Activated CD4-positive, alpha-beta T cell treated with anti-CD3 and anti-CD28 coated beads for 1 hour (primary cell): ENCODE measurements around the gene NFKBIE.
"Not testable (repeated sequence)": the region's sequence is repeated elsewhere in the genome, so short reads cannot be mapped to it uniquely, and the experiment has no call there.

Experiments used
- DNase-seq: peaks from one replicate; pipeline ENCODE4 v3.0.0-alpha.2; 2020

The NFKBIE gene, protein sequence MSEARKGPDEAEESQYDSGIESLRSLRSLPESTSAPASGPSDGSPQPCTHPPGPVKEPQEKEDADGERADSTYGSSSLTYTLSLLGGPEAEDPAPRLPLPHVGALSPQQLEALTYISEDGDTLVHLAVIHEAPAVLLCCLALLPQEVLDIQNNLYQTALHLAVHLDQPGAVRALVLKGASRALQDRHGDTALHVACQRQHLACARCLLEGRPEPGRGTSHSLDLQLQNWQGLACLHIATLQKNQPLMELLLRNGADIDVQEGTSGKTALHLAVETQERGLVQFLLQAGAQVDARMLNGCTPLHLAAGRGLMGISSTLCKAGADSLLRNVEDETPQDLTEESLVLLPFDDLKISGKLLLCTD

DNA sequence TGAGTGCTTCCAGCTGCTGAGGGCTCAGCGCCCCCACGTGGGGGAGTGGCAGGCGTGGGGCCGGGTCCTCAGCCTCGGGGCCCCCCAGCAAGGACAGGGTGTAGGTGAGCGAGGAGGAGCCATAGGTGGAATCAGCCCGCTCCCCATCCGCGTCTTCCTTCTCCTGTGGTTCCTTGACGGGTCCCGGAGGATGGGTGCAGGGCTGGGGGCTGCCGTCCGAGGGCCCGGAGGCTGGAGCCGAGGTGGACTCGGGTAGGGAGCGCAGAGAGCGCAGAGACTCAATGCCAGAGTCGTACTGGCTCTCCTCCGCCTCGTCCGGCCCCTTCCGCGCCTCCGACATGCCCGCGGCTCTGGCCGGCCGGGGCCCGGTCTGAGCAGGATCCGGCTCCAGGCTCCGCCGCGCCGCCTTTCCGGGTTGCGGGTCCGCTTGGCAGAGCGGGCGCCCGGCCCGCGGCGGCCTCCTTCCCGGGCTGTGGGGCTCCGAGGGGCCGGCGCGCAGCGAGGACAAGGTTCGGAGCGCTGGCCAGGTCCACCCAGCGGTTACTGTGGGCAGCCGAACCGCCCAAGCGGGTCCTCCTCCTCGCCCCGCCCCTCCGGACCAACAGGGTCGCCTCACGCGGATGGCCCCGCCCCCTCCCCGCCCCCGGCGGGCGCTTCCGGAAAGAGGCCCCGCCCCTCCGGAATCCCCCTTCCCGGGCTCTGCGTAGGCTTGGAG, at the start of gene NFKBIE:
Gene NFKBIE (minus strand): TSS at position 545 of the 715 bp plus-strand sequence. CDS start 205 bp downstream, at position 340.
- peak; percentile 93 for DNase-seq

DNA sequence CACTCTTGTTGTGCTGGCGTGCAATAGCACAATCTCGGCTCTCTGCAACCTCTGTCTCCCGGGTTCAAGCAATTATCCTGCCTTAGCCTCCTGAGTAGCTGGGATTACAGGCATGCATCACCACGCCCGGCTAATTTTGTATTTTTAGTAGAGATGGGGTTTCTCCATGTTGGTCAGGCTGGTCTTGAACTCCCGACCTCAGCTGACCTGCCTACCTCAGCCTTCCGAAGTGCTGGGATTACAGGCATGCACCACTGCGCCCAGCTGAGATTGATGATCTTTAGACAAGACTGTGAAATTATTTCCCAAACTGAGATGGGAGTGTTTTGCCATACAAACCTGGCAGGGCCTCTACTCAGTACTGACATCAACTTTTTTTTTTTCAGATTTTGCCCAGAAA, 49.3 kb upstream of the NFKBIE start:
- not testable (repeated sequence) for DNase-seq

DNA sequence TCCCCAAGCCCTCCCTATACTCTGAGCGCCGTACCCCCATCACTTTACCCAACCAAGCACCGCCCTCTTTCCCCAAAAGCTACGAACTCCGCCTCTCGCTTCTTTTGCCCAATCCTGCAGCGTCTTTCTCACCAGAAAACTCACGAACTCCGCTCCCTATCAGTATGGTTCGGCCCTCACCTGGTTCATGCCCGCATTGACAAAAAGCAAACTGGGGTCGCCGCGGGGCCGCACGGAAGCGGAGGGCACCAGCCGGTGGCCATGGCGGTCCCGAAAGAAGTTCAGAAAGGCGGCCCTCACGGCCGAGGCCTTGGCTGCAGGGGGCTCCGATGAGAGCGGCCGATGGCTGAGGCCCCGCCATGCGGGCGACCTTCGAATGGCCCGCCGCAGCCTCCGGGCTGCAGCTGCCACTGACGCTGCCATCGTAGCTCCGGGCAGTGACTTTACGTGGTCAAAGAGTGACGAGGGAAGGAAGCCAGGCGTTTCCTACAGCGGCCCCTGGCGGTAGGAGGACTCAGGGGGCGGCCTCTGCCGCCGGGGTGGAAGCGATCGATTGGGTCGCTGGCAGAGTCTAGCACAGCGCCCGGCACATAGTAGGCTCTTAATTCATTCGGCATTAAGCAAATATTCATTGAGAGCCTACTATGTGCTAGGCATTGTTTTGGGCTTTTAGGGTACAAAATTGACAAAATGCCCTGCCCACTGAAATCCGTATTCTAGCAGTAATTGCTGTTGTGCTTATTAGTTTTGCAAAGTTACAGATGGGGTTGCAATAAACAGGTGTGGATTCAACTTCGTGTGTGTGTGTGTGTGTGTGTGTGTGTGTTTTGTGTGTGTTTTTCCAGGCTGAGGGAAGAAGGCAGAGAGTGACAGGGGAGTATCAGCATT, 47.8 kb upstream of the NFKBIE start, which contains the start of gene AARS2:
Gene AARS2 (minus strand): TSS at position 447 of the 888 bp plus-strand sequence. CDS start 24 bp downstream, at position 423.
- DNase-seq = peak; percentile 86

DNA sequence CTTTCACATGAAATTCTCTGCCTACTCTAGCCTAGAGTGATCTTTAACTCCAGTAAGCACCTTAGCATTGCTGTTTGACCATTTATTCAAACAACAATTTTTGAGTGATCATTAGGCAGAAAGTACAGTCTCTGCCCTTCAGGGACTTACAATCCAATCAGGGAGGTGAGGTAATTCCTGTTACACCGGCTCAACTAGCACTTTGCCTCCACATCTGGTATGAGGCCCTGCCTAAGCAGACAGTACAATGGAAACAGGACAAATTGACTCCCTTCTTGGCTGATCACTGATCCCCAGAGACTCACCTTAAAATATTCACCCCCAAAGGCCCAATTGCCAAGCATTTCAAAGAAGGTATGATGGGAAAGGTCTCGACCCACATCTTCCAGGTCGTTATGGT, 46.4 kb upstream of the NFKBIE start:
- no peak for DNase-seq

DNA sequence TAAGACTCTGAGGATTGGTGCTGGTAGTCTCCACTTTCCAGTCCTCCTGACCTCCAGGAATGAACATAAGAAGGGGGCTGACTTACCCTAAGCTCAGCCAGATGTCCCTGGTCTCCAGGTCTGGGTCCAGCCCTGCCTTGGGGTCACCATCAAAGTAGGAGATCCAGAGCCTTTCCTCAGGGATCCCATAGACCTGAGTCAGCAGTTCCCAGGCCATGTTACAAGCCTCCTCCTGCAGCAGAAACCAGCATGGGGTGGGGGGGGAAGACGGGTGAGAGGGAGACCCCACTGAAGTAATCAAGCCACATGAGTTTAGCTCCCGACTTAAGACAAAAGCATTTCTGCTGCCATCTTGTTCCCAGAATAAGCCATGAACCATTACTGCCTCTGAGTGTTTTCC, 46.0 kb upstream of the NFKBIE start:
- DNase-seq = no peak

DNA sequence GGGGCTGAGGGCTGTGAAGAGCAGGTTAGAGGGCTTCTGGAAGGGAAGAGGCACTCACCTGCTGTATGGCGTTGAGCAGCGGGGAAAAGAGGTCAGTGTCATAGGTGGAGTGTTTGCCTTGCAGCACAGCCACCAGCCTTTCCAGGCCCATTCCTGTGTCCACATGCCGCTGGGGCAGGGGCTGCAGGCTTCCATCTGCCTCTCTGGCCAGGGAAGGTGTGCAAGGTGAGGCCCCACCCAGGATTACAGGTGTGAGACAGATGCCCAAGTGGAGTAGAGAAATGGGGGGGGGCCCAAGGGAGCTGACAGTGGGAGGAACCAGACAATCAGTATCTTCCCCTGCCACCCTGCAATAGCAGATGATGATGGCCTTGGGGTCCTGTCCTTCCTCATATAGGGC, 44.9 kb upstream of the NFKBIE start:
- DNase-seq = no peak

DNA sequence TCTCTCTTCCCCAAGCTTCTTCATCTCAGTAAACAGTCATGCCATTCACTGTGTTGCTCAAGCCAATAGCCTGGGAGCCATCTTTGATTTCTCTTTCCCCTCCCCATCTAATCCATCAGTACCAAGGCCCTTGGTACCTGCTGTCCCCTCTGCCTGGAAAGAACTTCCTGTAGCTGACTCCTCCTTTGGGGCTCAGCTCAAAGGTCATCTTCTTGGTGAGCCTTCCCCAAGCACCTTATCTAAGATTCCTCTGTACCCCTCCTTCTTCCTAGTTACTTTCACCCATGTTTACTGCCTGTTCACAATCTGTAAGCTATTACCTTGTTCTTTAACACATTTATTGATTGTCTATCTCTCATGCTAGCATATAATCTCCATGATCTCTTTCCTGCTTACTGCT, 44.3 kb upstream of the NFKBIE start:
- DNase-seq = no peak

DNA sequence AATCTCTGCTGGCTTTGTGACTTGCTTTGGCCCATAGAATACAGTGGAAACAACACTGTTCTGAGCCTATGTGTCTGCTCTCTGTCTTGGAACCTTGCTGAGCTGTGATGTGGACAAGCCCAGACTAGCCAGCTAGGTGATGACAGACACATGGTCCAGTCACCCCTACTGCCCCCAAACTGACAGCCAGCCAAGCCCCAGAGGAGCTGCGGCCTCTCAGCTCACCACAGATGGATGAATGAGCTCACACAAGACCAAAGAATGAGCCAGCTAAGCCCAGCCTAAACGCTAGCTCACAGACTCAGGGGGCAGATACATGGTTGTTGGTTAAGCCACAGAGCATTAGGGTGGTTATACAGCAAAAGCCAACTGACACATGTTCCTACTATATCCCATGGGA, 43.7 kb upstream of the NFKBIE start:
- no peak for DNase-seq

DNA sequence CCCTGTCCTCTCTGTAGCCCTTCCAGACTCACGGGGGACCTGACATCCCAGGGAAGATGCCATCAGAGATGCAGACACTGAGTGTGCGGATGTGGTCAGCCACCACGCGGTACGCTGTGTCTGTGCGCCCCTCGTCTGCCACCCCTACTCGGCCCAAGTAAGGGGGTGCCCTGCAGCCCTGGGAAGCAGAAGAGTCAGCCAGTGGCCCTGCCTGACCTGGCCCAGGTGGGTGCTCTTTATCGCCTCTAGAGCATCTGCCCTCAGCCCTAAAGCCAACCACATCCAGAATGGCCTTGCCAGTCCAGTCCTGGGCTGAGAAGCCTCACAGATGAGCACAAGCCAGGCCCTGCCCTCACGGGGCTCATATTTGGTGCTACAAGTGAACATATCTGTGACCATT, 41.9 kb upstream of the NFKBIE start:
- DNase-seq = no peak

DNA sequence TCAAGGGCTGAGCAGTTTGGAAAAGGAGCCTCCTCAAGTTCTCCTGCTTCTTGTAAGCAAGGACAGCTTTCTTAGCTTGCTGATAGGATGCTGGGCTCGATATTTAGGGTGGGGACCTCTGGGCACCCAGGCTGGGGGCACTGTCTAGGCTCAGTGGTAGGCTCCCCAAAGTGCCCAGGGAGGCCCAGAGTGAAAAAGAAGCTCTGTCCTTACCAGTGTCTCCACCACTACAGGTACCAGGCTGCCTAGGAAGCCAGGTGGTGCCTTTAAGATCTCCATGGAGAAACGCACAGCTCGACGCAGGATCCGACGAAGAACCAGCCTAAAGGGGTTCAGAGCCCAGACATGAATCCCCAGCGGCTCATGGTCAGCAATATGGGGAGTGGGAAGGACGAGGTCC, 41.4 kb upstream of the NFKBIE start:
- DNase-seq = no peak

DNA sequence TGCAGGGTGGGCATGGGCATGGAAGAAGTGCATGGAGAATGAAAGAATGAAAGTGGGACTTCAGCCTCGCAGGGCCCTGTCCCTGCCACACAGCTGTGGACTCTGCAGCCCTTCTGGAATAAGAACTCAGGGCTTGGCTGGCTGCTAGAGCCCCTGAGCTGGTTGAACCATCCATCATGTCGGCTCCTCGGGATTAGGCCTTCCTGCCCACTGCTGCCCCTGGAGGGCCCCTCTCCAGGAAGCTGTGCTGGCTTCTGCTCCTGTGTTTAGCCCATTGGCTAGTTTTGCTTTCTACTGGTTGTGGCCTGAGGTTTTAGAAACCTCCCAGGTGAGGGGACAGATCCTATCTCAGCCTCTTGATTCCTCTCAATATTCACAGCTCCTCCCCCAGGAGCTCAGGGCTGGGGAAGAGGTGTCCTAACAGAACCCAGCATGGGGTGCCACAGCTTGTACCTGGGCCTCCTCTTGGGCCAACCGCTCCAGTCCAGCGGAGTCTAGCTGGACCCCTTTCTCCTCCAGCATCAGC, 39.9 kb upstream of the NFKBIE start:
- no peak for DNase-seq

DNA sequence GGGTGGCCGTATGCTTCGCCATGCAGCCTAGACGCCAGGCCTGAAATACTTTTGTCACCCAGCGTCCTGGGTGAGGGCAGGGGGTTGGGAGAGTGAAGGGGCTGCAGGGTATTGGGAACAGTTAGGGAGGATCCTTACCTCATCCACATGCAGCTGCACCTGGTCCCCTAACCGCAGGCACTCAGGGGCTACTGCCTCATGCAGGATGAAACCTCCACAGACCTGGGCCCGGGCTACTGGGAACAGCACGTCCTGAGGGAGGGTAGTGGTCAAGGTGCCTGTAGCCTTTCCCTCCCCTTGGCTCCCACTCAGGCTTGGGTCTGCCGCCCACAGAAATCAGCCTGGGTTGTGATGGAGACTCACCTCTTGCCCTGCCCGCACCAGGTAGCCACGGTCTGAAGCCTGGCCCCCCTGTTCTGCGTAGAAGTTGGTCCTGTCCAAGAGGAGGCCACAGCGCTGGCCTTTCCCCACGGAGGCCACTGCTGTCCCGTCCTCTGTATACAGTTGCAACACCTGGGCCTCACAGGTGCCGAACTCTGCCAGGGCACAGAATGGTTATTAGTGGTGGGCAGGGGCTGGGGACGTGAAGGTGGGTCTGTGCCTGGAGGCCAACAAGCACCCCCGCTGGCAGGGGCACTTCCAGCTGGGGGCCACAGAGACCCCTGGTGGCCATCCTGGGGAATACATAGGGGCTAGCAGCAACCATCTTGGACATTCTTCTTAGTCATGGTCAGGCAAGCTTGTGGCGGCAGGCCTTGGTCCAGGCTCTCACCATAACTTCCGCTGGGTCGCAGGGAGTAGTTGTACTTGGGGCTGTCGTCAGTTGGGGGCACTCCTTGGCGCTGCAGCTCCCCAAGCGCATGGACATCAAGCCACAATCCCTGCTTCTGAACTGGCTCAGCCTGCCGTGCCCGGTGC, 39.2 kb upstream of the NFKBIE start:
- peak; percentile 28 for DNase-seq

DNA sequence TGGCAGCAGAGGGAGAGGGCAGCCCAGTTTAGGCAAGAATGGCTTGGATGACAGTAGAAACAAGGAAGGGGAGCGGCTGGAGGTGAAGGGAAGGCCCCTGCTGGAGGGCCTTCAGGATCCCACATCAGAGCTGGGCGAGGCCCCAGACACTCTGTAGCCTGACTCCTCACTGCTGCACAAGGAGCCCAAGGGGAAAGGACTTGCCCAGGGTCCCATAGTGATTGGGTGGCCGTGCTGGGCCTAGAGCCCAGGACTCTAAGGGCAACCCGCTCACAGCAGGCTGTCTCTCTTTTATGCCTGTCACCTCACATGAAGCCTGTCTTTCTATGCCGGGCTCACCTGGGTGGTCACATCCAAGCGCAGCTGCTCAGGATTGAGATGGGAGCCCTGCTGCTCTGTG, 38.5 kb upstream of the NFKBIE start:
- DNase-seq = no peak

DNA sequence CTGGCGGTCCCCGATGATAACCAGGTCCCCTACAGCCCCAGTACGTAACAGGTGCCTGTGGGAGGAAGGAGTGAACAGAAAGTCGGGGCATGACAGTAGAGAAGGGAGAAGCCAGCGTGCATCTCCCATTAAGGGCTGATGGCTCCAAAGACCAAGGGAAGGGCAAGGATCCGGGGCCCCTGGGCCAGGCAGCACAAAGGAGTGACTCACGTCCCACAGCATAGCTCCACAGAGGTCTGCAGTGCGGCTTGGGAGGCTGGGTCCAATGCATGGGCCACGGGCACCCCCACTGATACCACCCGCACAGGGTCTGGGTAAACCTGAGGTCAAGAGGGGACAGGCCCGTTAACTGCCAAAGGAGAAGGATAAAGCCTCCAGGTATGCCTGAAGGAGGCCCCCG, 37.5 kb upstream of the NFKBIE start:
- DNase-seq = no peak

DNA sequence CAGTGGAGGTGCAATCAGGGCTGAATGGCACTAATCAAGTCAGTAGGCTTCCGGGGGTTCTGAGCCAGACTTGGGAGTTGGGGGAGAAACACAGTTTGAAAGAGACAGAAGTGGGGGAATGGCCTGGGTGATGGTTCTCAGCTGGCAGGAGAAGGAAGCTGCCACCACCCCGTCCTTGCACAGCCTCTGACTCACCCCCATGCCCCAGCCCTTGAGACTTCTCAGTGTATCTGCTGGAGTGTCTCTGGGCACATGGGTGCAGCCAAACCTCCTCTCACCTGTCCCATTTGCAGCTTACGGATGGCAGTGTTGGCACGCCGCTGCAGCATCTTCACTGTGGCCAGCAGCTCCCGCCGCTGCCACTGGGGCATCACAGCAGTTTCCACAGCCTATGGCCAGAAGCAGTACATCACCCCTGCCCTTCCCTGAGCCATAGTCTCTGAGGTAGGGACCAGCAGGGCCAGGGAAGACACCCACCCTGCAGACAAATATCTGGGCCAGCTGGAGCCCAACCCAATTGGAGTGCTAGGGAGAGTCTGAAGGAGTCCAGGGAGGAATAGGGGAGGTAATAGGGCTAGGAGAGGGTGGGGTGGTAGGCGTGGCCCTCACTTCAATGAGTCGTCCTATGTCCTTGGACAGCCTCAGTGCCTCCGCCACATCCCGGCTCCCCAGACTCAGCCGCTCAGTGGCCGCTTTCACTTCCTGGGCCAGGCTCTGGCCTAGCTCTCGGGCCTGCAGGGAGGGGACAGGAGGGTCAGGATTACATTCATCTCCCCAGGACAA, 36.6 kb upstream of the NFKBIE start:
- no peak for DNase-seq

DNA sequence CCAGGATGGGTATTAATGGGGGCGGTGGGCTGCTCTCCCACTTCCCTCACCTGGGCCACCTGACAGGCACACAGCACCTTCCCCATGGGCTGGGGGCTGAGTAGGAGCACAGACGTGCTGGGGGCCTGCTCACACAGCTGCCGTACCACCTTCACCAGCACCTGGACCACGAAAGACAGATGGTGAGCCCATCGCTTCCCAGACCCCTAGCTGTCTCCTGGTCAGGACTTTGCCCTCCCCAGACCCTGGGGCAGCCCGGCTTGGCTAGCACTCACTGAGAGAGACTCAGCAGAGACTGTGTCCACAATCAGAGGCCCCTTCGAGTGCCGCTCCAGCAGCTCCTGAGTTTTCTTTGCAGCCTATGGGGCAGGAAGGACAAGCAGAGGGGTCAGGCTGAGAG, 35.8 kb upstream of the NFKBIE start:
- no peak for DNase-seq

DNA sequence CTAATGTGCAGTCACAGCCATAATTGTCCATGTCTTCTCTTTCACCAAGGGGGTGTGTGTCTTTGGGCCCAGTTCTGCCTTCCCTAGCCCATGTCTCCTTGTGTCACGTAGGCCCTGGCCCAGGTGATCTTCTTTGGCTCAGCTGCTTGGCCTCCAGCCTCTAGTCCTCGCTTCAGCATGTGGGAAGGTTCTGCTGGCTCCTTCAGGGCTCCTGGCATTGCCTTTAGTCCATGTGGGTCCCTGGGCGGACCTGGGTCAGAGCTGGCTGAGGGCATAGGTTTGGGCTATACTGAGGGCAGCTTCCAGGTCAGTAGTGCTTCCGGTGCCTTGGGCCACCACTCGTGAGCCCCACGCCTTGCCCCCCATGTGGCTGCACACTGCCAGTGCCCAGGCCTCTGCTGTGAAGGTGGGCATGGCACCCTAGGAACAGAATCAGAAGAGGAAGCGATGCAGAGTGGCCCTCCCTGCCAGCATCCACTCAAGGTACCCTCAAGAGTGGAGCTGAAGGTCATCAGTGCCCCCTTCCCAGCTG, 35.0 kb upstream of the NFKBIE start:
- no peak for DNase-seq

DNA sequence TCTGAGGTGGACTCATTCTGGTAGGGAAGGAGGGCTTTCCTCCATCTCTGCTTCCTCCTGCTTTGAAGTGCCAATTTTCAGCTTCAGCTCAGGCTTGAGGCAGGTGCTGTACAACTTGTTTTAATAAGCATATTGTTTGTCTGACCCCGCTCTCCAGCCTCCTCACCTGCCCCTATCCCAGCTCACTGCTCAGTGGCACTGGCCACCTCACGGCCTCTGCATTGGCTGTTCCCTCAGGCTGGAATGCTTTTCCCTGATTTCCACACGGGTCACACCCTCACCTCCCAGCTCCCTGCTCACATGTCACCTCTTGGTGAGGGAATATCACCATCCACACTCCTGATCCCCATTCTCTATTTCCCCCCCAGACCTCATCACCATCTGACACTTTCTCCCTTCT, 33.5 kb upstream of the NFKBIE start:
- no peak for DNase-seq

DNA sequence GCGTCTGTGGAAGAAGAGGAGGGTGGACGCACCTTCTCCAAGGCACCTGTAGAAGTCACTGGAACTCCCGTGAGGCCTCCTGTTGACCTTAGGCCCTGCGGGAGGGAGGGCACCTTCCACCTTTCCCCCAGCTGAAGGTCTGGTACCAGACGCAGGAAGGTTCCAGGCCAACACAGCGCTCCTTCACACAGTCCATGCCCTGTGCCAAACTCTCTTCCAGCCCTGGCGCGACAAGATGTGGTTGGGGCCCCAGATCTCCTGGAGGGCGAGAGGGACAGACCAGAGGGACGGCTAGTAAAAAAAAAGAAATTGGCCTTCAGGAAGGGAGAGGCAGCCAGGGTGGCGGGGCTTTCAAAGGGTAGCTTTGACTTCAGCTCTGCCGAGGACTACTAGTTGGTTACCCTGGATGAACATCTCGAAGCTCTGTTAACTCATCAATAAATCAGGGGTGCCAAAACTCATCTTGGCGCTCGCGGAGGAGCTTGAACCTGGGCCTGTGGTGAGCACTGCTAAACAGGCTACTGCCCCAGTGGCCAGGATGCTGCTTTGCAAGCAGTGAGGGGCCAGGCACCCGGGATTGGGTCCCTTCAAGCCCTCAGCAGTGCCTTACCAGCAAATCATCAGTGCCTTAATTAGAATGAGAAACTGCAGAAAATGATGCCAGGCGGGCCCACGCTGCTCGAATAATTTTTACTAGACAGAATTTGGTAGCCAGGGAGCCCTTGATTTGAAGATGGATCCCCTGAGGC, 32.9 kb upstream of the NFKBIE start:
- no peak for DNase-seq
